LNCaP clone FGC (cell line): ENCODE data around the gene COL13A1.
A peak's percentile ranks its signal among the peaks of the same experiment; 100 is the strongest.

Experiments used
- DNase-seq: peaks from one replicate; pipeline ENCODE4 v3.0.0-alpha.2; 2011; ENCODE audit warnings: low read depth
- H3K4me3 ChIP-seq: 2 replicates; pipeline ENCODE4 v1.5.1; 2011; ENCODE audit warnings: mild to moderate bottlenecking, low read depth, low read length, control low read depth
- CTCF ChIP-seq: IDR thresholded peaks from 2 replicates; pipeline ENCODE4 v1.5.1; 2012; ENCODE audit warnings: mild to moderate bottlenecking; ENCODE audit not compliant: control insufficient read depth, insufficient read depth; ENCODE audit errors: extremely low read depth

COL13A1 gene

GRCh38 chr10:69914398-69915214 is 112.9 kb downstream of the COL13A1 start:
- no peak for DNase-seq
- H3K4me3 ChIP-seq = no peak overlapping the region
- TF ChIP-seq CTCF = peak; percentile 96

DNA sequence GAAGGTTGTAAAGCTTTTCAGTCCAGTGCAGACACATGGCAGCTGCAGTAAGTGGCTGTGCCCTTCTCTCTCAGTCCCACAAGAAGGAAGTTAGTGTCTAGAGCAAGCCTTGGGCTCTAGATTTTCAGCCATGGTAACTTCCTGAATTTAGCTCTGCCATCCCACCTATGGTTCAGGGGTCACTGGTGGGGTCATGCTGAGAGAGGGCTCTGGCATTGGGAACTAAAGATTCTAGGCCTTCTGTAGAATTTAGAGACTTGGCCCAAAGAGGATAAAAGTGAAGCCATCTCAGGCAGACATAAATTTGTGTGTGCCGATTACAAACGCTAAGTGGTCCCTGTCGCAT is 113.5 kb downstream of the COL13A1 start:
- H3K4me3 ChIP-seq = no peak overlapping the region
- TF ChIP-seq CTCF = no peak
- no peak for DNase-seq

DNA sequence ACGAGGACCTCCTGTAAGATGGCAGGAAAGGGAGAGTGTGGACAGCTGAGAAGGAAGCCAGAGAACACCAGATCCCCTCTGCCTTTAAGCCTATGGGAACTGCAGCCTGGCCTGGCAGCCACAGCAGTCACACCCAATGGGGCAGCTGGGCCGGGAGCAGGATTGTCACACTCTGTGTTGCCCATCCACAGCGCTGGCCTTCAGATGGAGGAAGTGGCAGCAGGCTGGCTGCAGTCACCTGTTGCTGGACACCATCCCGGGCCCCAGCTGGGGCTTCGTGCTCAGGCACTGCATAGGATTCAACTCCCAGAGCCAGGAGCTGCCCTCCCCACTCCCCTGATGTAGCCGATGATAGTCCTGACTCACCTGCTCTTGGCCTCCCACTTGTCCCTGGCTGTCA is 114.4 kb downstream of the COL13A1 start:
- no peak for TF ChIP-seq CTCF
- no peak overlapping the region for H3K4me3 ChIP-seq
- DNase-seq = no peak

DNA sequence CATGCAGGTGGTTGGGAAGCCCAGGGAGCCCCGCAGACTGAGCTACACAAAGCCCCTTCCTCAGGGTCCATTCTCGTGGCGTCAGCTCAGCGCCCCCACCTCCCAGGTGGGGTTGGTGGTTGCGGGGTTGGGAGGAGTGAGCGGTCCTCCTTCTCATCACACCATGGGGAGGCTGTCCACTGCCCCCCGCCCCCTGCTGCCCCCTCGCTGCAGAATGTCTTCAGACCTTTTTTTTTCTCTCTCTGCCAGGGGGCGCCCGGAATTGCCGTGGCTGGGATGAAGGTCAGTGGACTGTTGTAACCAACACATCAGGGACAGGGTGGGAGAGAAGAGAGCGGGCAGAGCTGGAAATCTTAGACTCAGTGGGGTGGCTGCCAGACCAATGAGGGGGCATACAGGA is 116.3 kb downstream of the COL13A1 start:
- no peak for DNase-seq

DNA sequence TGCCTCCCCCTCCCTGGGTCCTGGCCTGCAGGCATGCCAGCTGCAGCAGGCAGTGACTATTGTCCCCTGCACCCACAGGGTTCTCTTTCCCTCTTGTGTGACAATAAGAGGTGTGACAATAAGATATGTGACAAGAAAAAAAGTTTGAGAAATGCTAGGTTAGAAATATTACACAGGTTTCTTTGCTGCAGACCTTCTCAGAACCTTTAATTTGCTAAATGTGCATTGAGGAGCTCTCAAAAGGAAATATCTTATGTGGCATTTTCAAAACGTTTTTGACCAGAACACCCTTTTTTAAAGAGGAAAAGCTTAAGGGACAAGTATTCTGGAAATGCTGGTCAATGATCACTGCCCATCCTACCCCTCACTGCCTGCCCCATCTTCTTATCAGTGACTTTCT is 117.5 kb downstream of the COL13A1 start:
- no peak overlapping the region for H3K4me3 ChIP-seq
- TF ChIP-seq CTCF = no peak
- no peak for DNase-seq

More for the DNA sequence above, 116.3 kb downstream of the COL13A1 start:
- no peak for TF ChIP-seq CTCF
- H3K4me3 ChIP-seq = no peak overlapping the region

DNA sequence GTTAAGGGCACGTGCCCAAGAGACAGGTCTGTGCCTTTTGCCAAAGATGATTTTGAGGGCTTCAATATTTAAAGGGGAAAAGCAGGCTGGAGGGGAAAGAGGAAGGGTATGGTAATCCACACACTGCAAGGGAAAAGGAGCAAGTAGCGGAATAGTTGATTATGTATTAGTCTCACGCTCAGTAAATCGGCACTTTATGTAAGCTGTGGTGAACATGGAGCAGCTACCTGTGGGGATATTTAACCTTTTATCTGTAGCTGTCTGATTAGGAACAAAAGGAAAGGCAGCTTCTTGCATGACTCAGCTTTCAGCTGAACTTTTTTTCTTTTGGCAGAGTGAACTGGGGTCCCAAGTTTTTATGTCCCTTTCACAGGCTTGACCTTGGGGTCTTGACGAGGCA is 123.4 kb downstream of the COL13A1 start:
- no peak overlapping the region for H3K4me3 ChIP-seq
- DNase-seq = no peak
- TF ChIP-seq CTCF = no peak

GRCh38 chr10:69928339-69928738 is 126.6 kb downstream of the COL13A1 start:
- no peak for TF ChIP-seq CTCF
- no peak for DNase-seq
- H3K4me3 ChIP-seq = no peak overlapping the region
